Neural progenitor cell (in vitro differentiated cells): ENCODE results near the gene MED16. TPM values are rescaled to one million over a fixed set of nuclear protein-coding genes. Genes with fewer than 3 reads are reported as not detected.

Experiments used
- DNase-seq: peaks from one replicate; pipeline ENCODE4 v3.0.0-alpha.2; 2016; ENCODE audit warnings: low spot score
- H2AFZ ChIP-seq: fragments of 200-600 bp; sonication (generic); replicated peaks from 2 replicates; pipeline ENCODE4 v1.6.1; 2016; ENCODE audit warnings: antibody characterized with exemption
- H3F3A ChIP-seq: fragments of 200-600 bp; sonication (generic); 2 replicates; pipeline ENCODE4 v1.6.1; 2016; ENCODE audit warnings: antibody characterized with exemption, low read depth
- H3K27ac ChIP-seq: fragments of 200-600 bp; sonication (generic); 2 replicates; pipeline ENCODE4 v1.5.1; 2016; ENCODE audit warnings: mild to moderate bottlenecking
- H3K27me3 ChIP-seq: fragments of 200-600 bp; sonication (generic); 2 replicates; pipeline ENCODE4 v1.6.1; 2016; ENCODE audit warnings: mild to moderate bottlenecking, moderate library complexity
- H3K36me3 ChIP-seq: fragments of 200-600 bp; sonication (generic); 2 replicates; pipeline ENCODE4 v1.5.1; 2016
- H3K4me1 ChIP-seq: fragments of 200-600 bp; sonication (generic); 2 replicates; pipeline ENCODE4 v1.6.1; 2016; ENCODE audit warnings: mixed run types
- H3K4me2 ChIP-seq: fragments of 200-600 bp; sonication (generic); 2 replicates; pipeline ENCODE4 v1.6.1; 2016
- H3K4me3 ChIP-seq: fragments of 200-600 bp; sonication (generic); 2 replicates; pipeline ENCODE4 v1.5.1; 2016
- H3K79me2 ChIP-seq: fragments of 200-600 bp; sonication (generic); 2 replicates; pipeline ENCODE4 v1.6.1; 2016; ENCODE audit warnings: low read depth
- H3K9ac ChIP-seq: fragments of 200-600 bp; sonication (generic); 2 replicates; pipeline ENCODE4 v1.6.1; 2016
- H3K9me3 ChIP-seq: fragments of 200-600 bp; sonication (generic); 2 replicates; pipeline ENCODE4 v1.5.1; 2016; ENCODE audit warnings: low read depth
- H4K20me1 ChIP-seq: fragments of 200-600 bp; sonication (generic); 2 replicates; pipeline ENCODE4 v1.6.1; 2016; ENCODE audit warnings: low read depth
- H3K27ac Mint-ChIP-seq: 3 replicates; pipeline ENCODE4 v1.8.0; 2021; ENCODE audit warnings: mixed read lengths
- H3K27me3 Mint-ChIP-seq: 2 replicates; pipeline ENCODE4 v1.8.0; 2022; ENCODE audit warnings: low read depth, mild to moderate bottlenecking, inconsistent platforms, moderate library complexity, mixed read lengths; ENCODE audit not compliant: insufficient read depth
- H3K36me3 Mint-ChIP-seq: 3 replicates; pipeline ENCODE4 v1.8.0; 2021; ENCODE audit warnings: mixed read lengths
- H3K4me1 Mint-ChIP-seq: 3 replicates; pipeline ENCODE4 v1.8.0; 2021; ENCODE audit warnings: mixed read lengths
- H3K4me3 Mint-ChIP-seq: 3 replicates; pipeline ENCODE4 v1.8.0; 2021; ENCODE audit warnings: mild to moderate bottlenecking, moderate library complexity, mixed read lengths
- H3K9me3 Mint-ChIP-seq: 3 replicates; pipeline ENCODE4 v1.8.0; 2020; ENCODE audit warnings: mixed read lengths
- CTCF ChIP-seq: fragments of 200-600 bp; sonication (generic); IDR thresholded peaks from 2 replicates; pipeline ENCODE4 v1.5.1; 2017; ENCODE audit warnings: antibody characterized with exemption, mild to moderate bottlenecking
- EZH2 ChIP-seq: fragments of 200-600 bp; sonication (generic); IDR thresholded peaks from 2 replicates; pipeline ENCODE4 v1.6.1; 2017; ENCODE audit warnings: antibody characterized with exemption, mild to moderate bottlenecking, moderate library complexity
- EZH2phosphoT487 ChIP-seq: fragments of 200-600 bp; sonication (generic); IDR thresholded peaks from 2 replicates; pipeline ENCODE4 v1.6.1; 2017; ENCODE audit warnings: antibody characterized with exemption
- total RNA-seq: library from RNA; depleted of rRNA; stranded (reverse); fragments of >200 nt; gene quantifications from 2 replicates; pipeline ENCODE4 v1.2.3, GENCODE V29; 2015; ENCODE audit warnings: low replicate concordance

Gene MED16
- total RNA-seq, 1 donor from 2014 or later = 14.4 TPM

GRCh38 chr19:840519-841206, 52.3 kb downstream of the MED16 start, which contains the start of gene PRTN3:
Gene PRTN3 (plus strand): TSS chr19:840999. CDS start chr19:841009, 10 bp downstream.
- Mint-ChIP-seq H3K4me1 (peaks cover 19% of the 10 kb centered on the region), H3K4me3 (peak within 1 kb of the TSS; percentile 58), H3K36me3 (no peaks in the 10 kb centered on the region), H3K9me3 (peaks cover 3% of the 10 kb centered on the region), H3K27ac (peak within 1 kb of the TSS; percentile 22), H3K27me3 (peaks cover 28% of the 10 kb centered on the region)
- Histone ChIP-seq H3K9ac (no peak within 1 kb of the TSS), H3K27ac (no peak within 1 kb of the TSS), H3F3A (peaks cover 18% of the 10 kb centered on the region), H3K4me3 (no peak within 1 kb of the TSS), H3K4me1 (peaks cover 3% of the 10 kb centered on the region), H4K20me1 (no peaks in the 10 kb centered on the region), H2AFZ (no peak within 1 kb of the TSS), H3K79me2 (no peaks in the 10 kb centered on the region), H3K36me3 (no peaks in the 10 kb centered on the region), H3K9me3 (no peaks in the 10 kb centered on the region), H3K4me2 (no peak within 1 kb of the TSS), H3K27me3 (peaks cover 36% of the 10 kb centered on the region)
- TF ChIP-seq CTCF = no peak
- no peak for TF ChIP-seq EZH2phosphoT487
- no peak for TF ChIP-seq EZH2
- DNase-seq = no peak

- H3K27ac Mint-ChIP-seq = peak overlapping the region; percentile 74
- peak overlapping the region; percentile 69 for H3K4me3 Mint-ChIP-seq
- Histone ChIP-seq H3K9ac (no peak overlapping the region), H3K36me3 (no peaks in the 10 kb centered on the region), H3K4me3 (no peak overlapping the region), H3K79me2 (no peaks in the 10 kb centered on the region), H3K9me3 (no peaks in the 10 kb centered on the region), H3K27me3 (no peaks in the 10 kb centered on the region), H2AFZ (no peak overlapping the region), H3K27ac (no peak overlapping the region), H3K4me2 (no peak overlapping the region), H3K4me1 (no peaks in the 10 kb centered on the region), H3F3A (no peaks in the 10 kb centered on the region), H4K20me1 (no peaks in the 10 kb centered on the region)
- no peaks in the 10 kb centered on the region for H3K36me3 Mint-ChIP-seq
- H3K27me3 Mint-ChIP-seq = peaks cover 7% of the 10 kb centered on the region
- peaks cover 10% of the 10 kb centered on the region for H3K4me1 Mint-ChIP-seq
- H3K9me3 Mint-ChIP-seq = no peaks in the 10 kb centered on the region
- TF ChIP-seq EZH2phosphoT487 (no peak), CTCF (no peak), EZH2 (no peak)
- no peak for DNase-seq
These were observed 57.7 kb downstream of the MED16 start for GRCh38 chr19:835210-835810.

DNA sequence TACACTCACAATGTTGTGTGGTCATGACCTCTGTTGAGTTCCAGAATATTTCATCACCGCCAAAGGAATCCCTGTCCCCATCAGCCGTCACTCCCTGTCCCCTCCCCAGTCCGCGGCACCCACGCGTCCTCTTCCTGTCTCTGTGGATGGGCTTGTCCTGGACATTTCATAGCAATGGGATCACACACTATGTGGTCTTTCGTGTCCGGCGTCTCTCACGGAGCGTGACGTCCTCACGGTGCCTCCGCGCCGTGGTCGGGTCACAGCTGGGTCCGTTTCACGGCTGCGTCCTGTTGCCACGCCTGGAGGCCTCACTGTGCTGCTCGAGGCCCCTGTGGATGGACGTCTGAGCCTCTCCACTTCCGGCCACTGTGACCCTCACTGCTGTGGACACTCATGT, 58.8 kb downstream of the MED16 start:
- Mint-ChIP-seq H3K4me3 (no peak overlapping the region), H3K36me3 (no peaks in the 10 kb centered on the region), H3K4me1 (peaks cover 10% of the 10 kb centered on the region), H3K27ac (peak overlapping the region; percentile 69), H3K9me3 (no peaks in the 10 kb centered on the region), H3K27me3 (peaks cover 7% of the 10 kb centered on the region)
- no peaks in the 10 kb centered on the region for H3K36me3 ChIP-seq
- no peaks in the 10 kb centered on the region for H3K27me3 ChIP-seq
- H3K4me2 ChIP-seq = no peak overlapping the region
- no peaks in the 10 kb centered on the region for H3F3A ChIP-seq
- H4K20me1 ChIP-seq = no peaks in the 10 kb centered on the region
- H3K4me3 ChIP-seq = no peak overlapping the region
- DNase-seq = no peak
- no peaks in the 10 kb centered on the region for H3K4me1 ChIP-seq
- no peak overlapping the region for H3K27ac ChIP-seq
- TF ChIP-seq EZH2 (no peak), EZH2phosphoT487 (no peak), CTCF (no peak)
- H3K9ac ChIP-seq = no peak overlapping the region
- H3K9me3 ChIP-seq = no peaks in the 10 kb centered on the region
- no peak overlapping the region for H2AFZ ChIP-seq
- H3K79me2 ChIP-seq = no peaks in the 10 kb centered on the region
